GM12874 (cell line): ENCODE data around the gene INPP4A.

Source experiments
- TF ChIP-seq, protein P1 (sequence below): IDR thresholded peaks from 2 replicates; pipeline ENCODE4 v1.5.1; 2011; ENCODE audit warnings: low read depth, mild to moderate bottlenecking, control low read depth, low read length, moderate library complexity; ENCODE audit not compliant: insufficient read depth

Gene INPP4A

DNA sequence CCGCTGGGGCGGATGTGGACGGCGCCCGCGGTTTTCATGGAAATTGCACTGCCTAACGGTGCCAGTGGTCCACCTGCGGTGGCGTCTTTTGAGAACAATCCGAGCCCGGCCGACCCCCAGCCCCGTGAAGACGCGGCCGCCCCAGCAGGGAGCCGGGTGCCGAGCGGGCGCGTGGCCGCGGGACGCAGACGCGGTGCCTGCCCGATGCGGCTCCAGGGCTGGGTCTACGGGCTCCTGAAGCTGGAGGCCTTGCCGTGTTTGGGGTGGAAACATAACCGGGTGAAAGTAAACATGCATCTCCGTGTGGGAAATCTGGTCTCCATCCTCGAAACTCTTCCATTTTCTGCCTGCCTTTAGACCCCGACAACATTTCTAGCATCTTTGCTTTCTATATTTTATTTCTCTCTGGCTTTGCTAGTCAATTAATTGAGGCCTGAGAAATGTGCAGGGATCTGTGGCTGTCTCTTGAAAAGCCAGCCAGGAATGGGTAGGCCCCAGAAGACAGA, 572 bp downstream of the INPP4A start:
- TF ChIP-seq, protein P1, sequence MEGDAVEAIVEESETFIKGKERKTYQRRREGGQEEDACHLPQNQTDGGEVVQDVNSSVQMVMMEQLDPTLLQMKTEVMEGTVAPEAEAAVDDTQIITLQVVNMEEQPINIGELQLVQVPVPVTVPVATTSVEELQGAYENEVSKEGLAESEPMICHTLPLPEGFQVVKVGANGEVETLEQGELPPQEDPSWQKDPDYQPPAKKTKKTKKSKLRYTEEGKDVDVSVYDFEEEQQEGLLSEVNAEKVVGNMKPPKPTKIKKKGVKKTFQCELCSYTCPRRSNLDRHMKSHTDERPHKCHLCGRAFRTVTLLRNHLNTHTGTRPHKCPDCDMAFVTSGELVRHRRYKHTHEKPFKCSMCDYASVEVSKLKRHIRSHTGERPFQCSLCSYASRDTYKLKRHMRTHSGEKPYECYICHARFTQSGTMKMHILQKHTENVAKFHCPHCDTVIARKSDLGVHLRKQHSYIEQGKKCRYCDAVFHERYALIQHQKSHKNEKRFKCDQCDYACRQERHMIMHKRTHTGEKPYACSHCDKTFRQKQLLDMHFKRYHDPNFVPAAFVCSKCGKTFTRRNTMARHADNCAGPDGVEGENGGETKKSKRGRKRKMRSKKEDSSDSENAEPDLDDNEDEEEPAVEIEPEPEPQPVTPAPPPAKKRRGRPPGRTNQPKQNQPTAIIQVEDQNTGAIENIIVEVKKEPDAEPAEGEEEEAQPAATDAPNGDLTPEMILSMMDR: no peak

DNA sequence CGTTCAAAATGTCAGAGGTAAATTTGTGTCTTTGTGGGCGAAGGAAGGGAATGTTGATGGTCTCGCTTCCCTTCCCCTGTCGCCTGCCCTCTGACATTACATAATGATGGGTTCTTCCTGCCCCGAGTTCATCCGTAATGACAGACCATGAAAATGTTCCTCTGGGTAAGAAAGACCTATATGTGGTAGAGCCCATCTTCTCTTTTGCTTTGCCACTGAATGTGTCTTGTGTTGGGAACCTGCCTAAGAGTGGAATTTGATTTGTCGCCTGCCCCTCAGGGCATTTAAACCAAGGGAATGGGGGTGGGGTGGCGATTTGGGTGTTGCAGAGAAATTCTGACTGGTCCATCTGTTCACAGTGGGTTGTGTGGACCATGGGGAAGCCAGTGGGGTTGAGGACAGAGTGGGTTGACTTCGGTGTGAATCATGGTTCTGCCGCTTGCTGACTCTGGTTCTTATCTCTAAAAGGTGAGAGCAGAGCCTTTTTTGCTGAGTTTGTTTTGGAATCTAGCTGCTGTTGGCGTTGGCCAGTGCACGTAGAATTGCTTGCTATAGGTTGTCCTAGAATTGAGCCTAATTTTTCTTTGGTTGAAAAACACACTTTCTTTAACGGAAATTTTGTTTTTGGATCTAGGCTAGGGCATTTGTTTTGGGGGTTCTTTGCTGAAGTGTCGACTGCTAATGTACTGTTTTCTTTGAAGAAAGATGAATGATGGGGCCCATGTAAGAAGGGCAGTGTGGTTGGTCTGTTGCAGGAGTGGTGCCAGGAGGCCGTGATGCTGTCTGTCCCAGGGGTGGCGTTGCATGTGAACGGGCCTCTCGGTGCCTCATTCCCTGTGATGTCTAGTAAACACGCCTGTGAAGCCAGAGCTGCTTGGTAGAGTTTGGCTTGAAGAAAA, 1.3 kb downstream of the INPP4A start:
- TF ChIP-seq, protein P1: no peak

DNA sequence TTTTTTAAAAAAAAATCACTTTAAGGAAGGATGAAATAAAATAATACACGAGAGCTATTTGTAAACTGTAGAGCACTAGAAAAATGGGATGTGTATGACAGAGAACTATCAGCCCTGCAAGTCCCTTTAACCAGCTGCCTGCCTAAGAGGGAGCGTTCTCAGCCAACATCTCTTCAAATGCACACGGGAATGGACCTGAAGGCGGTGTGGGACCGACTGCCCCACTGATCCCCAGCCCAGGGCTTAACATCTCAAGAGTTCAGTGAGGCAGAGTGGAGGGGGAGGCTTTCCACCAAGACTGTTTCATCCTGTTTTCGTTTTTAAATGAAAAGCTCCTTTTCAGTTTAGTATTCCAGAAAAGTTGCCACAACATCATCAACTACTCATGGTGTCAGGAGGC, 2.2 kb downstream of the INPP4A start:
- TF ChIP-seq, protein P1: no peak

DNA sequence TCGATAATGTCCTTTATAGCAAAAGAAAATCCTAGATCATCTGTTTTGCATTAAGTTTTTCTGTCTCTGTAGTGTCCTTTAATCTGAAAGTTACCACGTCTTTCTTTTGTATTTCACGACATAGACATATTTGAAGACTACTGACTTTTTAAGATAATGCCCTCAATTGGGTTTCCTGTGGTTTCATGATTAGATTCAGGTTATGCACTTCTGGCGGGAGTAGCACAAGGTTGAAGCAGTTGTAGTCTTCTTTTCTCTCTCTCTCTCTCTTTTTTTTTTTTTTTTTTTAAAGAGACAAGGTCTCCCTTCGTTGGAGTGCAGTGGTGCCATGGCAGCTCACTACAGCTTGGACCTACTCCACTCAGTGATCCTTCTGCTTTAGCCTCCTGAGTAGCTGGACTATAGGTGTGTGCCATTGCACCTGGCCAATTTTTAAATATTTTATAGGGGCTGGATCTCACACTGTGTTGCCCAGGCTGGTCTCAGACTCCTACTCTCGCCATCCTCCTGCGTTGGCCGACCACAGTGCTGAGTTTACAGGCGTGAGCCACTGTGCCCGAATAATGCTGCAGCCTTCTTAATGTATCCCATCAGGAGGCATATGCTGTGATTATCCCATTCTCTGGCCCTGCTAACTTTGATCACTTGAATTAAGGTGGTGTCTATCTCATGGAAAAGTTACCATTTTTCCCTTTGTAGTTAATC, 3.9 kb downstream of the INPP4A start:
- TF ChIP-seq, protein P1: no peak

DNA sequence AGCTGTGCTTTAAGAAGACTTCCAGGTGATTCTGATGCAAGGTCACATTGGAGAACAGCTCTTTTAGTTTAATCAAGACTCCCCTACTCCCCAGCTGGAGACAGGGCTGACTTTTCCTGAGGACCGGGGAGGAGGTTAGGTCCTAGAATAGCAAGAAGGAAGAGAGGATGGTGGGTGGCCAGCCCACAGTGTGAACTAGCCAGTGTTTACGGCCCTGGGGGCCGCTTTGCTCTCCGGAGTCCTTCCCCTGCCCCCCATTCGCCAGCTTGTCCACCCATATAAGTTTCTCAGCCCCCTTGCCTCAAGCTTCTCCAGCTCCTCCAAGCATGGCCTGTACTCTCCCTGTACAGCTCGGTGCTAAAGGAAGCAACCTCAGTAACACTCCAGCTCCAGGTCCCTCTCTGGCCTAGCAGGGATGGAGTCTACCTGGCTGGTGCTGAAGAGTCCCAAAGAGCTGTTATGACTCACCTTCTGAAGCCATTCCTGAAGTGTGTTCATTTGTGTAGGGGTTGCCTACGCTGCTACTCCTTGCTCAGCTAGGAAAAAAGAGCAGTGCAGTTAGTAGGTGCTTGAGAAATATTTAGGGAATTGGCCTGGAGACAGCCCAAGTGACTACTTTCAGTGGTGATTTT, 7.9 kb downstream of the INPP4A start:
- TF ChIP-seq, protein P1: no peak

DNA sequence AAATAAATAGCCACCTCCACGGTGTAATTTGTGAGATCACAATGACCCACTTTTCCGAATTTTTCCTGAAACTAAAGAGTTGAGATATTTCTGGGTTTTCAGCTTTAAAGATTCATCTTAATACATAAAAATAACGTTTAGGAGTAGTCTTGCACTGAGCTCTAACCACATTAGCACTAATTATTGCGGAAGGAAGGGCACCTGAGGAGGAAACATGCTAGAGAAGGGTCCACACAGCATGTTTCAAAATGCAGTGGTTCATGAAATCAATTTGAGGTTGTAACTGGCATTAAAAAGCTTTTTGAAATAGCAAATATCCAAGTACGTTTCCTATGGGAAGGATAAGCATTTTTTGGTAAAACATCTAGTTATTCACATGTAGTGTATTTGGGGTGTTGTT, 8.4 kb downstream of the INPP4A start:
- TF ChIP-seq, protein P1: no peak

DNA sequence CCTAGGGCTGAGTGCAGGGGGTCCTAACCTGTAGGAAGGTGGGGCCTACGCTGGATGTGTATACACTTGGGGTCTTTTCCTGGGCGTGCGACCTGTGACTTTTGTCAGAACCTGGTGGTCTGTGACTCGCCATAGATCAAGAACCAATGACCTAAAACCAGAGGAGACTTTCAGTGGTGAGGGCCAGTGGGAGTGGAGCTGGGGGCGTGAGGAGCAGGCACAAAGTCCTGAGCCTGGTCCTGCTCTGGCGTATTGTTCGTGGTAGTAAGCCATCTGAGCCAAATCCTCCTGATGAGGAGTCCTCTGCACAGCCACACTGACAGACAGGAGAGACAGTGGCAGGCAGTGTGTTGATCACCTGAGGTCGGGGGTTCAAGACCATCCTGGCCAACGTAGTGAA, 8.9 kb downstream of the INPP4A start:
- TF ChIP-seq, protein P1: no peak
